Measurements from ENCODE around the gene PLCB1. TPM values are rescaled to one million over a fixed set of nuclear protein-coding genes. Genes with fewer than 3 reads are reported as not detected.

The PLCB1 gene
- total and polyA plus RNA-seq, 10 of the 15 experiments (the other 5 are each of a cell fraction or from before 2014, with no cell fraction given), result 0.05 to 5.3 (median 0.17) TPM; not detected in 1

DNA sequence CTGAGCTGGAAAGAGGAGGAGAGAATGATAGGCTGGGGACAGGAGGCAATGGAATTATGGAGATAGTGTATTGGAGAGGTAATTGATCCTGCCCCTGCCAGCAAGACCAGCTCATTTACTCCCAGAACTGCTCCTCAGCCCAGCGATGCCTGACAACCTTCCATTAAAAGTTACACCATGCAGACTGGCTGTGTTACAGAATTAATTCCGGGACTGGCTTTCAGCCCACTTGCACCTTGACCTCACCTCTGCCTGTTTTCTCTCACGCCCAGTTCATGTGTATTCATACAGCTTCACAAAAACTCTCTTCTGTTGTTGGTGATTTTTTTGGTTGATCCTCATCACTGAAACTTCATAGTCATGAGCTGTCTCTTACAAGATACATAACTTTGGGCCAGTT lies 207.3 kb downstream of the PLCB1 start:
- no peaks in the 10 kb centered on the region for H3K27me3 ChIP-seq (replicated peaks in 1 of 2; ENCODE audit: control insufficient read depth in 2 of 2, insufficient read depth in 2 of 2, low read length in 1 of 2)
- CTCF ChIA-PET, result no interaction called here
- in situ Hi-C loops (cut with MboI) (no loop called here), intact Hi-C loops (cut with micrococcal nuclease; ENCODE audit: unreplicated experiment) (no loop called here)
- no peaks in the 10 kb centered on the region for H3K36me3 ChIP-seq (ENCODE audit: control insufficient read depth in 2 of 2, insufficient read depth in 2 of 2, low read length in 1 of 2)
- no peak overlapping the region for H3K9ac ChIP-seq (ENCODE audit: control insufficient read depth, insufficient read depth, low read length)
- ATAC-seq (no peak), FAIRE-seq (no peak), DNase-seq (ENCODE audit: low read depth, low spot score) (no peak)
- H3K4me1 ChIP-seq (ENCODE audit: control insufficient read depth, insufficient read depth, low read length), result no peaks in the 10 kb centered on the region
- no TSS peak for BruUV-seq (replicated peaks)
- no peak overlapping the region for H2AFZ ChIP-seq (ENCODE audit: control insufficient read depth, low read depth, low read length)
- POLR2A ChIA-PET, result no interaction called here
- no peaks in the 10 kb centered on the region for H3K79me2 ChIP-seq (ENCODE audit: control insufficient read depth, insufficient read depth, low read length)
- H3K4me2 ChIP-seq (ENCODE audit: control insufficient read depth, insufficient read depth), result no peak overlapping the region
- H3K27ac ChIP-seq (ENCODE audit: control insufficient read depth, insufficient read depth), result no peak overlapping the region
- H3K4me3 ChIP-seq, result no peak overlapping the region
- H3K9me3 ChIP-seq (replicated peaks; ENCODE audit: control insufficient read depth, insufficient read depth, low read length), result no peaks in the 10 kb centered on the region
- WGBS (ENCODE audit: insufficient coverage, insufficient replicate concordance, low lambda C conversion rate, missing lambda C conversion rate), result 48% methylated on average over 3 of the region's 3 CpGs
- SMC1A ChIA-PET (ENCODE audit: uncharacterized antibody, unreplicated experiment), result interaction anchor here (0.5 to 1.2 kb wide), 4 partner anchors 8 to 363 kb away, joined by 3 read pairs; no protein-coding TSS in a partner anchor
- RAD21 ChIA-PET (ENCODE audit: unreplicated experiment), result interaction anchor here (1.0 kb wide), 1 partner anchor 33 kb away, joined by 3 read pairs; no protein-coding TSS in a partner anchor
- no peaks in the 10 kb centered on the region for H4K20me1 ChIP-seq (ENCODE audit: control insufficient read depth, insufficient read depth)
- TF ChIP-seq, protein P1, sequence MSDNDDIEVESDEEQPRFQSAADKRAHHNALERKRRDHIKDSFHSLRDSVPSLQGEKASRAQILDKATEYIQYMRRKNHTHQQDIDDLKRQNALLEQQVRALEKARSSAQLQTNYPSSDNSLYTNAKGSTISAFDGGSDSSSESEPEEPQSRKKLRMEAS (IDR thresholded peaks at IDR 0.05; ENCODE audit: low read depth, low read length), result no peak
- TF ChIP-seq CREB1 (IDR thresholded peaks at IDR 0.05; ENCODE audit: low read depth), result no peak
- no peak for TF ChIP-seq MTA2 (IDR thresholded peaks at IDR 0.05; ENCODE audit: low read depth)
- TF ChIP-seq, protein P2, sequence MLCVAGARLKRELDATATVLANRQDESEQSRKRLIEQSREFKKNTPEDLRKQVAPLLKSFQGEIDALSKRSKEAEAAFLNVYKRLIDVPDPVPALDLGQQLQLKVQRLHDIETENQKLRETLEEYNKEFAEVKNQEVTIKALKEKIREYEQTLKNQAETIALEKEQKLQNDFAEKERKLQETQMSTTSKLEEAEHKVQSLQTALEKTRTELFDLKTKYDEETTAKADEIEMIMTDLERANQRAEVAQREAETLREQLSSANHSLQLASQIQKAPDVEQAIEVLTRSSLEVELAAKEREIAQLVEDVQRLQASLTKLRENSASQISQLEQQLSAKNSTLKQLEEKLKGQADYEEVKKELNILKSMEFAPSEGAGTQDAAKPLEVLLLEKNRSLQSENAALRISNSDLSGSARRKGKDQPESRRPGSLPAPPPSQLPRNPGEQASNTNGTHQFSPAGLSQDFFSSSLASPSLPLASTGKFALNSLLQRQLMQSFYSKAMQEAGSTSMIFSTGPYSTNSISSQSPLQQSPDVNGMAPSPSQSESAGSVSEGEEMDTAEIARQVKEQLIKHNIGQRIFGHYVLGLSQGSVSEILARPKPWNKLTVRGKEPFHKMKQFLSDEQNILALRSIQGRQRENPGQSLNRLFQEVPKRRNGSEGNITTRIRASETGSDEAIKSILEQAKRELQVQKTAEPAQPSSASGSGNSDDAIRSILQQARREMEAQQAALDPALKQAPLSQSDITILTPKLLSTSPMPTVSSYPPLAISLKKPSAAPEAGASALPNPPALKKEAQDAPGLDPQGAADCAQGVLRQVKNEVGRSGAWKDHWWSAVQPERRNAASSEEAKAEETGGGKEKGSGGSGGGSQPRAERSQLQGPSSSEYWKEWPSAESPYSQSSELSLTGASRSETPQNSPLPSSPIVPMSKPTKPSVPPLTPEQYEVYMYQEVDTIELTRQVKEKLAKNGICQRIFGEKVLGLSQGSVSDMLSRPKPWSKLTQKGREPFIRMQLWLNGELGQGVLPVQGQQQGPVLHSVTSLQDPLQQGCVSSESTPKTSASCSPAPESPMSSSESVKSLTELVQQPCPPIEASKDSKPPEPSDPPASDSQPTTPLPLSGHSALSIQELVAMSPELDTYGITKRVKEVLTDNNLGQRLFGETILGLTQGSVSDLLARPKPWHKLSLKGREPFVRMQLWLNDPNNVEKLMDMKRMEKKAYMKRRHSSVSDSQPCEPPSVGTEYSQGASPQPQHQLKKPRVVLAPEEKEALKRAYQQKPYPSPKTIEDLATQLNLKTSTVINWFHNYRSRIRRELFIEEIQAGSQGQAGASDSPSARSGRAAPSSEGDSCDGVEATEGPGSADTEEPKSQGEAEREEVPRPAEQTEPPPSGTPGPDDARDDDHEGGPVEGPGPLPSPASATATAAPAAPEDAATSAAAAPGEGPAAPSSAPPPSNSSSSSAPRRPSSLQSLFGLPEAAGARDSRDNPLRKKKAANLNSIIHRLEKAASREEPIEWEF (IDR thresholded peaks at IDR 0.05; ENCODE audit: insufficient replicate concordance, low read depth, low read length), result no peak
- no peak for TF ChIP-seq PAX8 (IDR thresholded peaks at IDR 0.05)
- TF ChIP-seq, protein P3, sequence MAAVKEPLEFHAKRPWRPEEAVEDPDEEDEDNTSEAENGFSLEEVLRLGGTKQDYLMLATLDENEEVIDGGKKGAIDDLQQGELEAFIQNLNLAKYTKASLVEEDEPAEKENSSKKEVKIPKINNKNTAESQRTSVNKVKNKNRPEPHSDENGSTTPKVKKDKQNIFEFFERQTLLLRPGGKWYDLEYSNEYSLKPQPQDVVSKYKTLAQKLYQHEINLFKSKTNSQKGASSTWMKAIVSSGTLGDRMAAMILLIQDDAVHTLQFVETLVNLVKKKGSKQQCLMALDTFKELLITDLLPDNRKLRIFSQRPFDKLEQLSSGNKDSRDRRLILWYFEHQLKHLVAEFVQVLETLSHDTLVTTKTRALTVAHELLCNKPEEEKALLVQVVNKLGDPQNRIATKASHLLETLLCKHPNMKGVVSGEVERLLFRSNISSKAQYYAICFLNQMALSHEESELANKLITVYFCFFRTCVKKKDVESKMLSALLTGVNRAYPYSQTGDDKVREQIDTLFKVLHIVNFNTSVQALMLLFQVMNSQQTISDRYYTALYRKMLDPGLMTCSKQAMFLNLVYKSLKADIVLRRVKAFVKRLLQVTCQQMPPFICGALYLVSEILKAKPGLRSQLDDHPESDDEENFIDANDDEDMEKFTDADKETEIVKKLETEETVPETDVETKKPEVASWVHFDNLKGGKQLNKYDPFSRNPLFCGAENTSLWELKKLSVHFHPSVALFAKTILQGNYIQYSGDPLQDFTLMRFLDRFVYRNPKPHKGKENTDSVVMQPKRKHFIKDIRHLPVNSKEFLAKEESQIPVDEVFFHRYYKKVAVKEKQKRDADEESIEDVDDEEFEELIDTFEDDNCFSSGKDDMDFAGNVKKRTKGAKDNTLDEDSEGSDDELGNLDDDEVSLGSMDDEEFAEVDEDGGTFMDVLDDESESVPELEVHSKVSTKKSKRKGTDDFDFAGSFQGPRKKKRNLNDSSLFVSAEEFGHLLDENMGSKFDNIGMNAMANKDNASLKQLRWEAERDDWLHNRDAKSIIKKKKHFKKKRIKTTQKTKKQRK (IDR thresholded peaks at IDR 0.05; ENCODE audit: low read depth, low read length), result no peak
- no peak for TF ChIP-seq PAX5 (IDR thresholded peaks at IDR 0.05; ENCODE audit: borderline replicate concordance, low read depth, low read length)
- no peak for TF ChIP-seq HDAC2 (IDR thresholded peaks at IDR 0.05)
- no peak for TF ChIP-seq ZNF622 (IDR thresholded peaks at IDR 0.05)
- TF ChIP-seq, protein P4, sequence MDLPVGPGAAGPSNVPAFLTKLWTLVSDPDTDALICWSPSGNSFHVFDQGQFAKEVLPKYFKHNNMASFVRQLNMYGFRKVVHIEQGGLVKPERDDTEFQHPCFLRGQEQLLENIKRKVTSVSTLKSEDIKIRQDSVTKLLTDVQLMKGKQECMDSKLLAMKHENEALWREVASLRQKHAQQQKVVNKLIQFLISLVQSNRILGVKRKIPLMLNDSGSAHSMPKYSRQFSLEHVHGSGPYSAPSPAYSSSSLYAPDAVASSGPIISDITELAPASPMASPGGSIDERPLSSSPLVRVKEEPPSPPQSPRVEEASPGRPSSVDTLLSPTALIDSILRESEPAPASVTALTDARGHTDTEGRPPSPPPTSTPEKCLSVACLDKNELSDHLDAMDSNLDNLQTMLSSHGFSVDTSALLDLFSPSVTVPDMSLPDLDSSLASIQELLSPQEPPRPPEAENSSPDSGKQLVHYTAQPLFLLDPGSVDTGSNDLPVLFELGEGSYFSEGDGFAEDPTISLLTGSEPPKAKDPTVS (IDR thresholded peaks at IDR 0.05; ENCODE audit: low read depth, low read length), result no peak
- TF ChIP-seq MYB (IDR thresholded peaks at IDR 0.05; ENCODE audit: borderline replicate concordance, low read depth, low read length), result no peak
- no peak for TF ChIP-seq CBX3 (IDR thresholded peaks at IDR 0.05; ENCODE audit: borderline replicate concordance, low read depth)
- TF ChIP-seq NR2C1 (IDR thresholded peaks at IDR 0.05), result no peak
- TF ChIP-seq, protein P5, sequence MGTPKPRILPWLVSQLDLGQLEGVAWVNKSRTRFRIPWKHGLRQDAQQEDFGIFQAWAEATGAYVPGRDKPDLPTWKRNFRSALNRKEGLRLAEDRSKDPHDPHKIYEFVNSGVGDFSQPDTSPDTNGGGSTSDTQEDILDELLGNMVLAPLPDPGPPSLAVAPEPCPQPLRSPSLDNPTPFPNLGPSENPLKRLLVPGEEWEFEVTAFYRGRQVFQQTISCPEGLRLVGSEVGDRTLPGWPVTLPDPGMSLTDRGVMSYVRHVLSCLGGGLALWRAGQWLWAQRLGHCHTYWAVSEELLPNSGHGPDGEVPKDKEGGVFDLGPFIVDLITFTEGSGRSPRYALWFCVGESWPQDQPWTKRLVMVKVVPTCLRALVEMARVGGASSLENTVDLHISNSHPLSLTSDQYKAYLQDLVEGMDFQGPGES (IDR thresholded peaks at IDR 0.05), result no peak
